Activated CD4-positive, alpha-beta memory T cell treated with anti-CD3 and anti-CD28 coated beads for 36 hours (primary cell): ENCODE results near the gene NOTO. TPM values are rescaled to one million over a fixed set of nuclear protein-coding genes. Genes with fewer than 3 reads are reported as not detected.

Experiments
- CTCF ChIA-PET: fragments of 350-600 bp; sonication (Branson Sonifier 250); formaldehyde crosslinking; loops from one replicate; lab custom pipeline; 2021; ENCODE audit warnings: antibody characterized with exemption, inconsistent platforms; lab: Charles Lee
- POLR2A ChIA-PET: fragments of 350-600 bp; sonication (Branson Sonifier 250); formaldehyde crosslinking; loops from one replicate; lab custom pipeline; 2021; ENCODE audit warnings: antibody characterized with exemption; lab: Charles Lee
- DNase-seq: peaks from one replicate; pipeline ENCODE4 v3.0.0-alpha.2; 2020
- H3K27ac Mint-ChIP-seq: one replicate; pipeline ENCODE4 v1.8.0; 2021; ENCODE audit warnings: mixed read lengths
- H3K27me3 Mint-ChIP-seq: one replicate; pipeline ENCODE4 v1.8.0; 2021; ENCODE audit warnings: mixed read lengths
- H3K36me3 Mint-ChIP-seq: one replicate; pipeline ENCODE4 v1.8.0; 2021; ENCODE audit warnings: mixed read lengths
- H3K4me1 Mint-ChIP-seq: one replicate; pipeline ENCODE4 v1.8.0; 2021; ENCODE audit warnings: low read depth, mixed read lengths
- H3K4me3 Mint-ChIP-seq: one replicate; pipeline ENCODE4 v1.8.0; 2021; ENCODE audit warnings: mild to moderate bottlenecking, mixed read lengths
- H3K9me3 Mint-ChIP-seq: one replicate; pipeline ENCODE4 v1.8.0; 2021; ENCODE audit warnings: mixed read lengths
- intact Hi-C: fragments of 100-400 bp; cut with micrococcal nuclease; formaldehyde crosslinking; loops from one replicate; pipeline ENCODE4 v1.15.1; 2023
- total RNA-seq, 2 experiments: library from RNA; stranded (reverse); gene quantifications; one replicate each; pipeline ENCODE4 v1.2.3, GENCODE V29; 2021

NOTO gene
- total RNA-seq, 2 experiments from 2014 or later = not detected

DNA sequence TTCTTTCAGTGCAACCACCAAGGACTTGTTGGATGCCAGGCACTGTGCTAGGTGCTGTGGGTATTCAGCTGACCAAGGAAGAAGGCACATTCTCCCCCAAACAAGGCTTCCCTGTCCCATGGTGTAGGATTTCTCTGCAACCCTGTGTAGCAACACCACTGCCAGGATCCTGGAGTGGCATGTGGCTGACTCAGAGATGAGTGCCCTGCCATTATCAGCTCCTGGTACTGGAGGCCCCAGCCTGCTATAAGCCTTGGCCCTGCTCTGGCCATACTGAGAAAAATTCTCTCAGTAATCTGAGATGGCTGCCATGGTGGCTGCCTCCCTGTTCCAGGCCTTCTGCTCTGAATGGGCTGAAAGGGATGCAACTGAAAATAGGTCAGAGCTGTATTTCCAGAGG is 15.9 kb downstream of the NOTO start:
- intact Hi-C loops = no loop called here
- no peak for DNase-seq
- ChIA-PET POLR2A (interaction anchor here (5.1 kb wide), 1 partner anchor 16 kb away, joined by 32 read pairs; the partner anchor contains the start of genes CCT7 and PRADC1), CTCF (interaction anchor here (1.0 kb wide), 1 partner anchor 41 kb away, joined by 3 read pairs; no protein-coding TSS in a partner anchor)
- no peaks in the 10 kb centered on the region for H3K27me3 Mint-ChIP-seq
- peaks cover 34% of the 10 kb centered on the region for H3K4me1 Mint-ChIP-seq
- no peak overlapping the region for H3K4me3 Mint-ChIP-seq
- no peaks in the 10 kb centered on the region for H3K9me3 Mint-ChIP-seq
- no peak overlapping the region for H3K27ac Mint-ChIP-seq
- peaks cover 13% of the 10 kb centered on the region for H3K36me3 Mint-ChIP-seq

DNA sequence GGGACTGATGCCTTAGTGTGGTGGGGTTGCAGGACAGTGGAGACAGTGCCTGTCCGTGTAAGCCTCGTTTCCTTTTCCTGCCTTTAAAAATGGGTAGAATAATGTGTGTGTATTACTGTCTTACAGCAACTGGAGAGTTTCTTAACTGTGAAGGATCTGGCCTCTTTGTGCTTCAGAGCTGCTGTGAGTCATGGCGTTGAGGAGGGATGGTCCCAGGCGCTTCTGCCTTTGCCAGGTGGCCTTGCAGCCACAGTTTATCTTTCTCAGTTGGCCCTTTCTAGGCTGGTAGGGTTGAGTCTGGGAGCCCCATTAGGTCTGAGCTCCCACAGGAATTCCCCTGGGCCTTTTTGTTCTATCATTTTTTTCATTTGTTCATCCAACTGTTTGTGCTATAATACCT is 21.4 kb downstream of the NOTO start:
- Mint-ChIP-seq H3K4me1 (no peaks in the 10 kb centered on the region), H3K36me3 (peaks cover 20% of the 10 kb centered on the region), H3K9me3 (no peaks in the 10 kb centered on the region), H3K27me3 (no peaks in the 10 kb centered on the region), H3K4me3 (no peak overlapping the region), H3K27ac (no peak overlapping the region)
- DNase-seq = no peak
- ChIA-PET CTCF (interaction anchor here (1.1 to 3.4 kb wide), 2 partner anchors 11 to 46 kb away, joined by 3 to 15 read pairs; no protein-coding TSS in a partner anchor), POLR2A (no interaction called here)
- intact Hi-C loops = no loop called here

DNA sequence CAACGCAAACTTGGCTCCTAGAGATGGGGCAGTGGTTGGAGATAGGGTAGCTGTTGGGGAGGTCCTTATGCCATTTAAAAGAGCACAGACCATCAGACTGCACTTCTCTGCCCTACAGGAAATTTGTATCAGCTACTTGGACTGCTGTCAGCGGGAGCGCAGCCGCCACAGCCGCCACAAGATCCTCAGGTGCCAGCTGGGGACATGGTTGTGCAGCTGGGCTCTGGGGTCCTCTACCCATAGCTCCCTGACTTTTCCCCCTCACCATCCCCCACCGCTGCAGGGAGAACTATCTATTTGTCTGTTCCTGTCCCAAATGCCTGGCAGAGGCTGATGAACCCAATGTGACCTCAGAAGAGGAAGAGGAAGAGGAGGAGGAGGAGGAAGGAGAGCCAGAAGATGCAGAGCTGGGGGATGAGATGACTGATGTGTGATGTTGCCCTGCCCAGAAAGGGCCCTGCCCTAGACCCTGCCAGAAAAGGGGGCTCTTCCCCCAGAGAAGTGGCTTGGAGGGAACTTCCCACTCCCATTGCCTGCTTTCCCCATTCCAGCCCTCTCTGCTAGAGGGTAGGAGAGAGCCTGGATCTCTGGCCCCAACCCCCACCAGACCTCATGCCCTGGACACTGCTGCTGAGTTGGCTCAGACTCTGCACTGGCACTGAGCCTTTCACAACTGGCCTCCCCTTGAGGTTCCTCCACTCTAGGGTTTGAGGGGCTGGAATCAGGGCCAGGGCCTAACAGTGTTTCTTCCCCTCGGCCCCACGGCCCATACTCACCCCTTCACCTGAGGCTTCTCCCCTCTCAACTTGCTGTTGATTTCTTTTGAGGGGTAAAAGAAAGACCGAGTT is 23.4 kb downstream of the NOTO start:
- POLR2A ChIA-PET = interaction anchor here (1.0 to 1.3 kb wide), 2 partner anchors 9 to 11 kb away, joined by 3 to 4 read pairs; partner anchors contain the start of gene CCT7

DNA sequence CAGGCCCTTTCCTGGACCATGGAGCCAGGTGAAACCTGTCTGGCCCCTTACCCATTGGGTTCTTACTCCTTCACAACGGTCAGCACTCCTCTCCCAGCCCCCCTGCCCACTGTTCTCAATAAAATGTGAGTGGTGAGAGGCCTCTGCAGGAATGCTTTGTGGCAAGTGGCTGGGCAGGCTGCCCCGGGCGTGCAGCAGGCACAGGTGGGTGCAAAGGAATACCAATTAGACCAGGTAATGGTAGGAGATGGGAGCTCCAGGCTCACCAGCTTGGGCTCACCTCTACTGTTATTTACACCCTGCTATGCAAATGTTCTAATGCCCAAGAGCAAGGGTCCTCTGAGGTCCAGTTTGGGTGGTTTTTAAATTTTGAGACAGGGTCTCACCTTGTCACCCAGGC is 24.7 kb downstream of the NOTO start:
- ChIA-PET CTCF (interaction anchor here (0.8 kb wide), 1 partner anchor 14 kb away, joined by 3 read pairs; no protein-coding TSS in a partner anchor), POLR2A (interaction anchor here (0.8 kb wide), 1 partner anchor 32 kb away, joined by 3 read pairs; no protein-coding TSS in a partner anchor)
- Mint-ChIP-seq H3K9me3 (no peaks in the 10 kb centered on the region), H3K36me3 (peaks cover 9% of the 10 kb centered on the region), H3K4me3 (no peak overlapping the region), H3K4me1 (no peaks in the 10 kb centered on the region), H3K27me3 (no peaks in the 10 kb centered on the region), H3K27ac (no peak overlapping the region)
- DNase-seq = no peak
- intact Hi-C loops = no loop called here

More for the DNA sequence above, 23.4 kb downstream of the NOTO start:
- Mint-ChIP-seq H3K4me1 (no peaks in the 10 kb centered on the region), H3K4me3 (no peak overlapping the region), H3K27me3 (no peaks in the 10 kb centered on the region), H3K27ac (no peak overlapping the region), H3K36me3 (peaks cover 15% of the 10 kb centered on the region), H3K9me3 (no peaks in the 10 kb centered on the region)
- no peak for DNase-seq
- CTCF ChIA-PET = interaction anchor here (2.6 kb wide), 1 partner anchor 13 kb away, joined by 10 read pairs; no protein-coding TSS in a partner anchor
- intact Hi-C loops = no loop called here

DNA sequence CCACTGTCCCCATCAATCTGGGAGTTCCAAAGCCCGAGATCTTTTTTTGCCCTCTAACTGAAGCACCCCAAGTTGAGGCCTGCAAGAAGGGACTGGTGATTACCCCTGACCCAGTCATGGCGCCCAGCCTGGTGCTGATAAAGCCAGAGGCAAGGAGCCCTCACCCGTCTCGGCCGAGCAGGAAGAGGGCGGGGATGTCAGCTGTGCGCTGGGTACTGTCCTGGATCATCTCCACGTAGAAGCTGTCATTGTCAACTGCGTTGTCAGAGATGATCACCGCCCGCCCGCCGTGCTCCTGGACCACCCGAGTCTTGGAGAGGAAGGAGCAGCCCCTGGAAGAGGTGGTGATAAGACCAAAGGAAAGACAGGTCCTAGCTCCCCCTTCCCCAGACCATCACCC is 26.3 kb downstream of the NOTO start:
- Mint-ChIP-seq H3K9me3 (no peaks in the 10 kb centered on the region), H3K27me3 (peaks cover 1% of the 10 kb centered on the region), H3K4me3 (no peak overlapping the region), H3K4me1 (peaks cover 6% of the 10 kb centered on the region), H3K36me3 (peaks cover 5% of the 10 kb centered on the region), H3K27ac (no peak overlapping the region)
- ChIA-PET POLR2A (no interaction called here), CTCF (interaction anchor here (4.0 kb wide), 1 partner anchor 16 kb away, joined by 26 read pairs; no protein-coding TSS in a partner anchor)
- intact Hi-C loops = no loop called here
- no peak for DNase-seq

DNA sequence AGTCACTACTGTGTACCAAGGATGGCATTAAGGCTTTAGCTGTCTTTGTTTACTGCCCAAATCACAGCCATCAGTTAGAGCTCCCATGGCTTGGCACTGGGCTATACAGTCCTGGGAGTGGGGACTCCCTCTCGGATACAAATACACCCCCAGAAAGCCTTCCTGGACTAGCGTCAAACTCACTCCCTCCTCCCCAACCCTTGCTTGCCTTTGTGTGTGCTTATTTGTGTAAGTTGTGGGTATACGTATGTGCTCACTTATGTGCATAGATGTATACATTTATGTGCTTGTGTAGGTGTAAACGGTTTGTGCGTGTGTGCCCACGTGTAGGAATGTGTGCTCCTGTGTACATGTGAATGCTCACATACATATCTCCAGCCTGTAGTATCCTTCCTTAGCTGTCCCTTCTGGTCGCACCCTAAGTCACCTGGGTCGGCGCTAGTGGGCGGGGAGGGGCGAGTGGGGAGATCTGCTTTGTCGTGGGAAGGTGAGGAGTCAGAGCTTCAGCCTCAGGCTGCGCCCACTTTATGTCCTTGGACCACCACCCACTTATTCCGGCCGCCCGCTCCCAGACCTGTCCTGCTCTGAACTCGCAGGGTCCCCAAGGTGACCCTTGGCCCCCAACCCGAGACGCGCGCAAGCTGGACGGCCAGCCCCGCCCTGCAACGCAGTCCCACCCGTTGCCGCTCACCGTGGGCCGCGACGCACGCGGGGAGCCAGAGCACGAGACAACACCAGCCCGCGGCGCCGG is 30.2 kb downstream of the NOTO start:
- ChIA-PET POLR2A (interaction anchor here (1.0 to 3.4 kb wide), 7 partner anchors 16 to 153 kb away, joined by 3 to 32 read pairs (median 6); partner anchors contain the start of genes ALMS1 and EGR4), CTCF (interaction anchor here (1.4 to 10.2 kb wide), 4 partner anchors 18 to 58 kb away, joined by 4 to 70 read pairs (median 20); partner anchors contain the start of genes EGR4 and SMYD5)
- Mint-ChIP-seq H3K4me1 (peaks cover 25% of the 10 kb centered on the region), H3K36me3 (peaks cover 18% of the 10 kb centered on the region), H3K27ac (no peak overlapping the region), H3K4me3 (peak overlapping the region; percentile 87), H3K9me3 (no peaks in the 10 kb centered on the region), H3K27me3 (peaks cover 1% of the 10 kb centered on the region)
- peak; percentile 54 for DNase-seq
- intact Hi-C loops = loop anchor here (1.0 to 10.0 kb wide), 4 partner anchors 18 to 1222 kb away; partner anchors contain the start of genes ALMS1, INO80B, SFXN5 and SMYD5

DNA sequence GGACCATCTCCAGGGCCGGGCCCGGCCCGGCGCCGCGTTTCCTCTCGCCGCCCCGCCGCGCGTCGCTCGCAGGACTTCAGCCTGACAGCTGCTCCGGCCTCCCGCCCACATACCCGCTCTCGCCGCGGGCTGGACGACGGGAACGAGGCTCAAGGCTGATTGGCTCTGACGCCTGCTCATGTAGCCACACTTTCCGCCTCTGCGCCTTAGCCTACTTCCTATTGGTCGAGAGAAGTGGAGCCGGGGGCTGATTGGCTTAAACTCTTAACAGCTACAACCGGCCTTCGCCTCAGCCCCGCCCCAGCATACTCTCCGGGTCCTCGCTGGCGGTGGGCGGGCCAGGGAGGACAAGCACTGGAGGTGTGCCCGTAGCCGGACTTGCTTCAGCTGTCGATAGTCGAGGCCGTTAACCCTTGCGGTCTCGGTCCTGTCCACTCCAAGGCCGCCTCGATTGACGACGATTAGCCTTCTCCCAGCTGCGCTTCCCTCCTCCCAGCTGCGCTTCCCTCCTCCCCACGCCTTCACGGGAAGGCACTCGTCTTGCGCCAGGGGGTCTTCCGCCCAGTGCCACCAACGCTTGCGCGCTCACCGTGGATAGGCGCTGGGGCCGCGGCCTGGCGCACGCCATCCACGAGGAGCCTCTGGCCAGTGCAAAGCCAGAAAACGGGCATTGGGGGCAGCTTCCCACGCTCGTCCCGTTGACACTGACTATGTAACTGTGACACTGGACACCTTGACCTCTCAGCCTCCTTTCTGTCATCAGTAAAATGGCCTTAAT is 31.0 kb downstream of the NOTO start, which contains the start of gene PRADC1:
TSS of gene PRADC1 (minus strand) at position 86 of the 778 bp plus-strand sequence. CDS start at position 7, 79 bp downstream.
- H3K4me1 Mint-ChIP-seq = peaks cover 29% of the 10 kb centered on the region
- CTCF ChIA-PET = interaction anchor here (1.4 to 10.2 kb wide), 4 partner anchors 18 to 58 kb away, joined by 4 to 70 read pairs (median 20); partner anchors contain the start of genes EGR4 and SMYD5
- H3K27me3 Mint-ChIP-seq = peaks cover 1% of the 10 kb centered on the region
- H3K4me3 Mint-ChIP-seq = peak within 1 kb of the TSS; percentile 87
- no peaks in the 10 kb centered on the region for H3K9me3 Mint-ChIP-seq
- H3K27ac Mint-ChIP-seq = peak within 1 kb of the TSS; percentile 80
- DNase-seq = peak; percentile 97
- intact Hi-C loops = loop anchor here (1.0 to 10.0 kb wide), 4 partner anchors 19 to 1221 kb away; partner anchors contain the start of genes ALMS1, INO80B, SFXN5 and SMYD5
- POLR2A ChIA-PET = interaction anchor here (1.0 to 3.4 kb wide), 11 partner anchors 8 to 152 kb away, joined by 3 to 32 read pairs (median 4); partner anchors contain the start of genes ALMS1 and EGR4
- peaks cover 19% of the 10 kb centered on the region for H3K36me3 Mint-ChIP-seq

DNA sequence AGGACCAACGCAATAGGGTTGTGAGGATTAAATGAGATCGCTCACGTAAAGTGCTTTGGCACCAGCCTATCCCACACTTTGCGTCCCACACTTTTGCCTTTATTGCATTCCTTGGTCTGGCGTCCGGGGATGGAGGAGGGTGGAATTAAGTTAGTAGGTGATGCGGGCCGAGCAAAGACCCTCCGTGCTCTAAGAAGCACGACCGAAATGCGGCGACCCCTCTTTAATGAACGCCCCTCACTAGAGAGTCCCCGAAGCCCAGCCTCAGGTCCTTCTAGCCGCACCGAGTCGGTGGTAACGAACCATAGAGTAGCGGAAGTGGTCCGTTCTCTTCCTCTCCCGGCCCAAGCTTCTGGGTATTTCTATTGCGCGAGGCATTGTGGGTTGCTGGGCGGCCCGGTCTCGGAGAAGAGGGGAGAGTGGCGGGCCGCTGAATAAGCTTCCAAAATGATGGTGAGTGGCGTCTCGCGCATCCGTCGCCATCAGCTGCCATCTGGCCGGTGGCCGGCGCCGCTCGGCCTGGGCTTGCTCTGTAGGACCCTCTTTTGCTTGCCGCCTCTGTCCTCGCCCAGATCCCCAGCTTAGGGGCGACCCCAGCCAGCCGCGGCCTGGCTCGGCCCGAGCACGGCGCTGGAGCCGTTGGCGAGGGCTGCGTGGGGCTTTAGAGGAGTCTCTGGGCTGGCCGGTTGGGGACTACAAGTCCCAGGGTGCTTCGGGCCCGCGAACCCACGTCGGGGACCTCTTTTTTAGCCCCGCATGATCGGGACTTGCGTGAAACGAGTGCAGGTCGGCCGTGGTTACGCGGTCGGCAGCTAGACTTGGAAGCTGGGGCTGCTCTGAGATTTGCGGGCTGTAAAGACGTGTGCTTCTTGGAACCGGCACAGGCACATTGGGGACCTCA is 31.8 kb downstream of the NOTO start, which contains the start of gene CCT7:
TSS of gene CCT7 (plus strand) at position 377 of the 901 bp plus-strand sequence. CDS start at position 448, 71 bp downstream.
- intact Hi-C loops = loop anchor here (1.0 to 10.0 kb wide), 7 partner anchors 20 to 1221 kb away; partner anchors contain the start of genes ALMS1, EGR4, INO80B and SFXN5
- peak within 1 kb of the TSS; percentile 80 for H3K27ac Mint-ChIP-seq
- H3K36me3 Mint-ChIP-seq = peaks cover 19% of the 10 kb centered on the region
- peaks cover 1% of the 10 kb centered on the region for H3K27me3 Mint-ChIP-seq
- no peaks in the 10 kb centered on the region for H3K9me3 Mint-ChIP-seq
- POLR2A ChIA-PET = interaction anchor here (0.7 to 3.4 kb wide), 13 partner anchors 9 to 964 kb away, joined by 3 to 32 read pairs (median 4); partner anchors contain the start of genes ALMS1, EGR4, MTHFD2 and TPRKB
- peaks cover 37% of the 10 kb centered on the region for H3K4me1 Mint-ChIP-seq
- peak within 1 kb of the TSS; percentile 87 for H3K4me3 Mint-ChIP-seq
- peak; percentile 91 for DNase-seq
- CTCF ChIA-PET = interaction anchor here (0.7 to 10.2 kb wide), 3 partner anchors 21 to 57 kb away, joined by 3 to 70 read pairs (median 33); partner anchors contain the start of genes EGR4 and SMYD5

DNA sequence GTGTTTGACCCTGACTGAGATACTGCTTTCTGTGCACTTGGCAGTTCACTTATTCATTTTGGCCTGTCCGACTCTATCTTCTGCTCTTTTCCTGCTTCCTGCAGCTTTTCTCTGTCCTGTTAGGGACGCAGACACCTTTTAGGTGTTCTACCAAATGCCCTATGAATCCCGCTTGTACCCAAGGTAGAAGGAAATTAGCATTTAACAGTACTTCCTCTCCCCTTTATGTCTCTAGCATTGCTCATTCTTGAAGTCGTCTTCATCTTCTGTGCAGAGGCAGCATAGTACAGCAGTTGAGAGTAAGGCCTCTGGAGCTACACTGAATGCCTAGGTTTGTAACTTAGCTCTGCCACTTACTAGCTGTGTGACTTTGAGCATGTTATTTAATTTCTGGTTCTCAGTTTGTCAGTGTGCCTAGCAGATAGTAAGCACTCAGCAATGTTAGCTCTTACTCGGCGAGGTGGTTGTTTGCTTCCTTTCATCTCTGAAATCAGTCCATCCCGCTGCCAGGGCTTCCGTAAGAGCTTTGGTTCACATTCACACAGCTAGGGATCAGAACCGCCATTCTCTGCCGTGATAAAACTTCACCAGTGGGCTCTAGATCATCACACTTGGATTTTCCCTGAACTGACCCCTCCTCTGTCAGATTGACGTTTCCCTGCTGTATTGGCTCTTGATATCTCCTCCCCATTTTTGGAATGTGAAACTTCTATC is 33.1 kb downstream of the NOTO start:
- CTCF ChIA-PET = interaction anchor here (0.6 to 10.2 kb wide), 7 partner anchors 21 to 636 kb away, joined by 3 to 70 read pairs (median 4); partner anchors contain the start of genes EGR4 and SMYD5
- peaks cover 1% of the 10 kb centered on the region for H3K27me3 Mint-ChIP-seq
- peaks cover 44% of the 10 kb centered on the region for H3K4me1 Mint-ChIP-seq
- peaks cover 25% of the 10 kb centered on the region for H3K36me3 Mint-ChIP-seq
- peak; percentile 23 for DNase-seq
- POLR2A ChIA-PET = interaction anchor here (0.6 to 3.4 kb wide), 5 partner anchors 9 to 150 kb away, joined by 3 to 32 read pairs (median 14); partner anchors contain the start of gene ALMS1
- H3K4me3 Mint-ChIP-seq = peak overlapping the region; percentile 87
- intact Hi-C loops = loop anchor here (1.0 to 10.0 kb wide), 2 partner anchors 55 to 1219 kb away; partner anchors contain the start of genes INO80B and WBP1
- no peaks in the 10 kb centered on the region for H3K9me3 Mint-ChIP-seq
- H3K27ac Mint-ChIP-seq = peak overlapping the region; percentile 80
